Measurements from ENCODE around the gene COMMD4. TPM values are rescaled to one million over a fixed set of nuclear protein-coding genes. Genes with fewer than 3 reads are reported as not detected.
"Not testable (repeated sequence)": the region's sequence is repeated elsewhere in the genome, so short reads cannot be mapped to it uniquely, and the experiment has no call there.

The COMMD4 gene
- 10 to 100 TPM; 35.3 to 43.8 TPM for total RNA-seq

GRCh38 chr15:75335705-75336355, at the start of gene COMMD4:
Gene COMMD4, plus strand, starts transcription at chr15:75336063. Its CDS starts 27 bp downstream, at chr15:75336090.
- peak within 1 kb of the TSS in 3 of 4 donors; percentile 41 to 64 (median 60) for H3K27ac ChIP-seq
- peaks cover 0 to 2% of the 10 kb centered on the region in 2 donors for H3K36me3 ChIP-seq (replicated peaks in 1 of 2; ENCODE audit: insufficient read depth in 1 of 2, low read depth in 2 of 2)
- WGBS, 2 donors = 0% methylated on average over 20 to 42 of the region's 42 CpGs
- ATAC-seq (peak; percentile 97), DNase-seq (peak; percentile 97 to 99 (median 98))
- peak within 1 kb of the TSS; percentile 78 to 96 for H3K4me3 ChIP-seq
- H3K27me3 ChIP-seq = no peaks in the 10 kb centered on the region
- intact Hi-C loops (cut with DNase I) = no loop called here
- TF ChIP-seq CTCF (IDR thresholded peaks at IDR 0.05) (no peak), POLR2A (IDR thresholded peaks at IDR 0.05) (peak; percentile 18 to 57 (median 32))
- no peaks in the 10 kb centered on the region for H3K9me3 ChIP-seq
- H3K4me1 ChIP-seq = peaks cover 18% of the 10 kb centered on the region

GRCh38 chr15:75293660-75294059, 42.2 kb upstream of the COMMD4 start:
- WGBS, 2 donors = 62% methylated on average over 7 of the region's 18 CpGs; no CpG with 5 or more reads in 1 of the 2 donors
- H3K4me3 ChIP-seq = not testable (repeated sequence)

GRCh38 chr15:75298541-75299310, 37.1 kb upstream of the COMMD4 start:
- H3K36me3 ChIP-seq (replicated peaks in 1 of 2; ENCODE audit: insufficient read depth in 1 of 2, low read depth in 2 of 2); H3K9me3 ChIP-seq; H3K27me3 ChIP-seq; intact Hi-C loops (cut with DNase I); H3K4me3 ChIP-seq; H3K4me1 ChIP-seq: not testable (repeated sequence)
- DNase-seq (peak; percentile 77 to 93 (median 86)), ATAC-seq (peak; percentile 99)
- H3K27ac ChIP-seq = peak overlapping the region in 1 of 4 donors; percentile 32
- 60 to 62% methylated on average over 1 to 6 of the region's 13 CpGs for WGBS, 2 donors

More at GRCh38 chr15:75293660-75294059, 42.2 kb upstream of the COMMD4 start:
- H3K27me3 ChIP-seq; H3K27ac ChIP-seq; H3K9me3 ChIP-seq; H3K4me1 ChIP-seq; DNase-seq; ATAC-seq; intact Hi-C loops (cut with DNase I); H3K36me3 ChIP-seq (replicated peaks in 1 of 2; ENCODE audit: insufficient read depth in 1 of 2, low read depth in 2 of 2): not testable (repeated sequence)

GRCh38 chr15:75299311-75299688, 36.6 kb upstream of the COMMD4 start:
- H3K9me3 ChIP-seq; H3K4me1 ChIP-seq; H3K4me3 ChIP-seq; intact Hi-C loops (cut with DNase I); H3K36me3 ChIP-seq (replicated peaks in 1 of 2; ENCODE audit: insufficient read depth in 1 of 2, low read depth in 2 of 2); H3K27me3 ChIP-seq: not testable (repeated sequence)
- DNase-seq = peak; percentile 76 to 84 (median 76)
- peak; percentile 97 for ATAC-seq
- TF ChIP-seq CTCF (IDR thresholded peaks at IDR 0.05) = peak; percentile 20 to 58 (median 38)
- WGBS, 2 donors = 22% methylated on average over 5 of the region's 6 CpGs; no CpG with 5 or more reads in 1 of the 2 donors
- peak overlapping the region in 1 of 4 donors; percentile 32 for H3K27ac ChIP-seq

- H3K36me3 ChIP-seq (replicated peaks in 1 of 2; ENCODE audit: insufficient read depth in 1 of 2, low read depth in 2 of 2); H3K4me1 ChIP-seq; ATAC-seq; H3K27me3 ChIP-seq; H3K9me3 ChIP-seq; H3K4me3 ChIP-seq: not testable (repeated sequence)
- peak overlapping the region in 1 of 4 donors; percentile 2 for H3K27ac ChIP-seq
- intact Hi-C loops (cut with DNase I) = loop anchor here (10.0 kb wide), 2 partner anchors 65 to 265 kb away; no protein-coding TSS in a partner anchor
- peak in 1 of 4 donors; percentile 57 for DNase-seq
- WGBS, 2 donors = 57 to 62% methylated on average over 5 to 6 of the region's 6 CpGs
These were observed 35.8 kb upstream of the COMMD4 start for GRCh38 chr15:75300026-75300425.

GRCh38 chr15:75302318-75302717, 33.5 kb upstream of the COMMD4 start:
- intact Hi-C loops (cut with DNase I) = loop anchor here (10.0 kb wide), 2 partner anchors 68 to 268 kb away; no protein-coding TSS in a partner anchor
- ATAC-seq (no peak), DNase-seq (no peak)
- Histone ChIP-seq H3K9me3 (no peaks in the 10 kb centered on the region), H3K4me3 (no peak overlapping the region), H3K36me3 (replicated peaks in 1 of 2; ENCODE audit: insufficient read depth in 1 of 2, low read depth in 2 of 2) (no peaks in the 10 kb centered on the region), H3K27me3 (no peaks in the 10 kb centered on the region), H3K27ac (no peak overlapping the region), H3K4me1 (no peaks in the 10 kb centered on the region)
- 72 to 73% methylated on average over 5 to 9 of the region's 9 CpGs for WGBS, 2 donors
- TF ChIP-seq POLR2A (IDR thresholded peaks at IDR 0.05) (no peak), CTCF (IDR thresholded peaks at IDR 0.05) (no peak)

GRCh38 chr15:75302753-75303152, 33.1 kb upstream of the COMMD4 start:
- WGBS, 2 donors = 78 to 87% methylated on average over 4 of the region's 4 CpGs
- H3K4me3 ChIP-seq; H3K4me1 ChIP-seq; ATAC-seq; DNase-seq; H3K9me3 ChIP-seq; H3K36me3 ChIP-seq (replicated peaks in 1 of 2; ENCODE audit: insufficient read depth in 1 of 2, low read depth in 2 of 2); H3K27me3 ChIP-seq; H3K27ac ChIP-seq: not testable (repeated sequence)
- intact Hi-C loops (cut with DNase I) = loop anchor here (10.0 kb wide), 2 partner anchors 68 to 268 kb away; no protein-coding TSS in a partner anchor
